ENCODE results near the gene SDHAF3.

DNA sequence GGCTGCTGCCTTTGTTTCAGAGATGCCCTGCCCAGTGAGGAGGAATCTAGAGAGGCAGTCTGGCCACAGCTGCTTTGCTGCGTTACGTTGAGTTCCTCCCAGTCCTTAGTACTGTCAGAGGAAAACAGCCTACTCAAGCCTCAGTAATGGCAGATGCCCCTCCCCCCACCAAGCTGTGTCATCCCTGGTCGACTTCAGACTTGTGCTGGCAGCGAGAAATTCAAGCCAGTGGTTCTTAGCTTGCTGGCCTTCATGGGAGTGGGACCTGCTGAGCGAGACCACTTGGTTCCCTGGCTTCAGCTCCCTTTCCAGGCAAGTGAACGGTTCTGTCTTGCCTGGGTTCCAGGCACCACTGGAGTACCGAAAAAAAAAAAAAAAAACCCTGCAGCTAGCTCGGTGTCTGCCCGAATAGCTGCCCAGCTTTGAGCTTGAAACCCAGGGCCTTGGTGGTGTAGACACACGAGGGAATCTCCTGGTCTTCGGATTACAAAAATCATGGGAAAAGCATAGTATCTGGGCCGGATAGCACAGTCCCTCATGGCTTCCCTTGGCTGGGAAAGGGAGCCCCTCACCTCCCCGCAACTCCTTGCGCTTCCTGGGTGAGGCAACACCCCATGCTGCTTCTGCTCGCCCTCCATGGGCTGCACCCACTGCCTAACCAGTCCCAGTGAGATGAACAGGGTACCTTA is 9.1 kb downstream of the SDHAF3 start:
- no peak for TF ChIP-seq CTCF (IDR thresholded peaks at IDR 0.05)
- no peak for TF ChIP-seq POLR2A (IDR thresholded peaks at IDR 0.05)
